DOHH2 (cell line): ENCODE measurements around the gene NCKAP5.
"Not testable (repeated sequence)": the region's sequence is repeated elsewhere in the genome, so short reads cannot be mapped to it uniquely, and the experiment has no call there.

Experiments
- H3F3A ChIP-seq: fragments of 200-600 bp; sonication (generic), shearing (Covaris generic); 2 replicates; pipeline ENCODE4 v1.6.0; 2016; ENCODE audit warnings: antibody characterized with exemption, mild to moderate bottlenecking; ENCODE audit not compliant: control insufficient read depth, insufficient read depth
- H3K27ac ChIP-seq: fragments of 200-600 bp; sonication (generic); 2 replicates; pipeline ENCODE4 v1.5.1; 2014; ENCODE audit warnings: low read depth, mild to moderate bottlenecking, low read length, moderate library complexity
- H3K27me3 ChIP-seq: fragments of 200-600 bp; sonication (generic); 2 replicates; pipeline ENCODE4 v1.6.1; 2014; ENCODE audit warnings: mild to moderate bottlenecking, low read length, mixed read lengths; ENCODE audit not compliant: control insufficient read depth
- H3K36me3 ChIP-seq: fragments of 200-600 bp; sonication (generic); 2 replicates; pipeline ENCODE4 v1.6.1; 2014; ENCODE audit warnings: mild to moderate bottlenecking, low read length, moderate library complexity, mixed read lengths; ENCODE audit not compliant: control insufficient read depth
- H3K4me1 ChIP-seq: fragments of 200-600 bp; sonication (generic); 2 replicates; pipeline ENCODE4 v1.6.1; 2014; ENCODE audit warnings: mild to moderate bottlenecking, low read length, mixed read lengths; ENCODE audit not compliant: control insufficient read depth
- H3K4me2 ChIP-seq: fragments of 200-600 bp; sonication (generic); 2 replicates; pipeline ENCODE4 v1.6.0; 2014; ENCODE audit warnings: mild to moderate bottlenecking, low read length, moderate library complexity
- H3K4me3 ChIP-seq: fragments of 200-600 bp; sonication (generic); 2 replicates; pipeline ENCODE4 v1.5.1; 2014; ENCODE audit warnings: mild to moderate bottlenecking, low read length, mixed read lengths
- H3K79me2 ChIP-seq: fragments of 200-600 bp; sonication (generic); 2 replicates; pipeline ENCODE4 v1.6.1; 2014; ENCODE audit warnings: mild to moderate bottlenecking, low read length, mixed read lengths; ENCODE audit not compliant: control insufficient read depth
- H3K9me2 ChIP-seq: fragments of 200-600 bp; sonication (generic); replicated peaks from 2 replicates; pipeline ENCODE4 v1.6.1; 2014; ENCODE audit warnings: mild to moderate bottlenecking, low read length, mixed read lengths; ENCODE audit not compliant: control insufficient read depth
- H3K9me3 ChIP-seq: fragments of 200-600 bp; sonication (generic); 2 replicates; pipeline ENCODE4 v1.6.1; 2014; ENCODE audit warnings: antibody characterized with exemption, low read length, mixed read lengths; ENCODE audit not compliant: control insufficient read depth, insufficient read depth
- H4K20me1 ChIP-seq: fragments of 200-600 bp; sonication (generic); 2 replicates; pipeline ENCODE4 v1.6.0; 2014; ENCODE audit warnings: low read depth, mild to moderate bottlenecking, antibody characterized with exemption, low read length, moderate library complexity; ENCODE audit not compliant: control insufficient read depth, insufficient read depth
- EZH2phosphoT487 ChIP-seq: fragments of 200-600 bp; sonication (generic); IDR thresholded peaks from 2 replicates; pipeline ENCODE4 v1.6.1; 2017; ENCODE audit warnings: borderline replicate concordance, mild to moderate bottlenecking, antibody characterized with exemption, low read length, moderate library complexity, mixed read lengths
- TF ChIP-seq, protein P1 (sequence below): fragments of 200-600 bp; sonication (generic); IDR thresholded peaks from one replicate; pipeline ENCODE4 v1.5.1; 2014; ENCODE audit warnings: antibody characterized with exemption, mild to moderate bottlenecking, low read depth, low read length; ENCODE audit not compliant: poor library complexity, severe bottlenecking

The NCKAP5 gene

DNA sequence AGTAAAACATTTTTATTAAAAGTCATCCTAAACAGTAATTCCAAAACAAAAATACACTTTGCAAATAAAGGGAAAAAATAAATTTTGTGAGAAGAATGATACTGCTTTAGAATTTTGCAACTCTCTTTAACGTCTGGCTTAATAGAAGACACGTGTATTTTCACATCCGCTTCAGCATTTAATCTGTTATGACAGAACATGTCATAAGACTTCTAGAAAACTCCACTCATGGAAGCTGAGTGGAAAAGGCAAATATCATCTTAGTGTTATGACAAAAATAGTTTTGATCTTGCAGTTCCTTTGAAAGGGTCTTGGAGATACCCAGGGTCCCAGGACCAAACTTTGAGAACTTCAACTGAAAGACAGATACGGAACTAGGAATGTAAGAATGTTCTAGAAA lies 350.1 kb downstream of the NCKAP5 start:
- Histone ChIP-seq H3K36me3 (no peaks in the 10 kb centered on the region), H3K27ac (no peak overlapping the region), H3K9me2 (no peaks in the 10 kb centered on the region), H3K79me2 (no peaks in the 10 kb centered on the region), H3K4me1 (no peaks in the 10 kb centered on the region), H3F3A (no peaks in the 10 kb centered on the region), H3K4me2 (no peak overlapping the region), H3K9me3 (no peaks in the 10 kb centered on the region), H4K20me1 (no peaks in the 10 kb centered on the region), H3K4me3 (no peak overlapping the region), H3K27me3 (no peaks in the 10 kb centered on the region)
- no peak for TF ChIP-seq EZH2phosphoT487
- TF ChIP-seq, protein P1, sequence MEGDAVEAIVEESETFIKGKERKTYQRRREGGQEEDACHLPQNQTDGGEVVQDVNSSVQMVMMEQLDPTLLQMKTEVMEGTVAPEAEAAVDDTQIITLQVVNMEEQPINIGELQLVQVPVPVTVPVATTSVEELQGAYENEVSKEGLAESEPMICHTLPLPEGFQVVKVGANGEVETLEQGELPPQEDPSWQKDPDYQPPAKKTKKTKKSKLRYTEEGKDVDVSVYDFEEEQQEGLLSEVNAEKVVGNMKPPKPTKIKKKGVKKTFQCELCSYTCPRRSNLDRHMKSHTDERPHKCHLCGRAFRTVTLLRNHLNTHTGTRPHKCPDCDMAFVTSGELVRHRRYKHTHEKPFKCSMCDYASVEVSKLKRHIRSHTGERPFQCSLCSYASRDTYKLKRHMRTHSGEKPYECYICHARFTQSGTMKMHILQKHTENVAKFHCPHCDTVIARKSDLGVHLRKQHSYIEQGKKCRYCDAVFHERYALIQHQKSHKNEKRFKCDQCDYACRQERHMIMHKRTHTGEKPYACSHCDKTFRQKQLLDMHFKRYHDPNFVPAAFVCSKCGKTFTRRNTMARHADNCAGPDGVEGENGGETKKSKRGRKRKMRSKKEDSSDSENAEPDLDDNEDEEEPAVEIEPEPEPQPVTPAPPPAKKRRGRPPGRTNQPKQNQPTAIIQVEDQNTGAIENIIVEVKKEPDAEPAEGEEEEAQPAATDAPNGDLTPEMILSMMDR = no peak

DNA sequence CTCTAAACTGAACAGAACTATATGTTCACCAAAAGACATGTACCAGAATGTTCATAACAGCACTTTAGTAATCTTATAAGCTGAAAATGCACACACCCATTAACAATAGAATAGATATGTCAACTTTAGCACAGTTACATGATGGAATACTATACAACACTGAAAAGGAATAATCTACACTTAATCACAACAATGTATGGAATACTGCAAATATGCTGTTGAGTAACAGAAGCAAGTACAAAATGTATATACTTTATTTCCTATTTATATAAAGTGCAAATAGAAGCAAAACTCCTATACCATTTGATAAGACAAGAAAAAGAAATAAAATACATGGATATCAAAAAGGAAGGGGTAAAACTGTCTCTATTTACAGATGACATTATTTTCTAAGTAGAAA lies 352.8 kb downstream of the NCKAP5 start:
- no peaks in the 10 kb centered on the region for H3K9me3 ChIP-seq
- H3K4me2 ChIP-seq = no peak overlapping the region
- TF ChIP-seq, protein P1 = no peak
- no peak for TF ChIP-seq EZH2phosphoT487
- H3K27me3 ChIP-seq = no peaks in the 10 kb centered on the region
- no peaks in the 10 kb centered on the region for H3K9me2 ChIP-seq
- no peaks in the 10 kb centered on the region for H4K20me1 ChIP-seq
- H3K4me1 ChIP-seq = no peaks in the 10 kb centered on the region
- H3K27ac ChIP-seq = no peak overlapping the region
- H3F3A ChIP-seq = no peaks in the 10 kb centered on the region
- H3K36me3 ChIP-seq = no peaks in the 10 kb centered on the region
- H3K79me2 ChIP-seq = no peaks in the 10 kb centered on the region
- no peak overlapping the region for H3K4me3 ChIP-seq

DNA sequence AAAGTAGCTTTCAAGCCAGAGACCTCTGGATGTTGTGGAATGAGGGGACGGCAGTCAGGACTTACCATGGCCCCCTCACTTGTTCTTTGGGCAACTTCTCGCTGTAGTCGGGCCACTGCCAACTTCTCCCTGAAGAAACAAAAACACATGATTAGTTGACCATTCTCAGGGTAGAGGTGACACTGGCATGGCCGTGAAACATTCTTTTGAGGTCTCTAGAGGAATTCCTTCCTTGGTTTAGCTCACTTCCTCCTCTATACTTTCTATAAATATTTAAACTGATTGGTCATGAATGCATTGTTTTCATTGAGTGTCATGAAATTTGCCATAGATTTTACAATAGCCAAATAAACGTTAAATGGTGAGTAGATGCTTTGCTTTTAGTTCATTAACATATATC lies 354.6 kb downstream of the NCKAP5 start:
- H3K4me2 ChIP-seq = no peak overlapping the region
- no peaks in the 10 kb centered on the region for H3K9me2 ChIP-seq
- H3K4me3 ChIP-seq = no peak overlapping the region
- no peaks in the 10 kb centered on the region for H4K20me1 ChIP-seq
- H3K9me3 ChIP-seq = no peaks in the 10 kb centered on the region
- H3K27me3 ChIP-seq = no peaks in the 10 kb centered on the region
- no peaks in the 10 kb centered on the region for H3F3A ChIP-seq
- no peak overlapping the region for H3K27ac ChIP-seq
- no peaks in the 10 kb centered on the region for H3K4me1 ChIP-seq
- TF ChIP-seq, protein P1 = no peak
- TF ChIP-seq EZH2phosphoT487 = no peak
- H3K36me3 ChIP-seq = no peaks in the 10 kb centered on the region
- H3K79me2 ChIP-seq = no peaks in the 10 kb centered on the region

DNA sequence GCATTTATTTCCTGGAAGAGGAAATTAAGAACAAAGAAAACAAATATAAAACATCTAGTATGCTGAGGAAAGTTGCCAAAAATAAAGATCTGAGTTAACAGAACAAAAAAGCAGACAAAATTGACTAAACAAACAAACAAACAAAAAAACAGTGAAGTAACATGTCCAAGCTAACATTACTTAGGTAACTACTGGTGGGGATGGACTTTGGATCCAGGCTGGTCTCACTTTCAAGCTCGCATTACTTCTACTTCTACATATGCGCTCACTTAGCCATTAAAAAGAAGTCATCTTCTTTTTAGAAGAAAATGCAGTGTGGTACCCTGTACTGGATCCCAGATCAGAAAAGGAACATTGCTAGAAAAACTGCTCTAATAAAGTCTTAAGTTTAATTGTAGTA lies 358.9 kb downstream of the NCKAP5 start:
- no peaks in the 10 kb centered on the region for H3K27me3 ChIP-seq
- H4K20me1 ChIP-seq = no peaks in the 10 kb centered on the region
- no peaks in the 10 kb centered on the region for H3K4me1 ChIP-seq
- H3K9me3 ChIP-seq = no peaks in the 10 kb centered on the region
- H3F3A ChIP-seq = no peaks in the 10 kb centered on the region
- no peak overlapping the region for H3K4me2 ChIP-seq
- no peak overlapping the region for H3K27ac ChIP-seq
- H3K4me3 ChIP-seq = no peak overlapping the region
- H3K79me2 ChIP-seq = no peaks in the 10 kb centered on the region
- H3K9me2 ChIP-seq = no peaks in the 10 kb centered on the region
- H3K36me3 ChIP-seq = no peaks in the 10 kb centered on the region
- TF ChIP-seq EZH2phosphoT487 = no peak

DNA sequence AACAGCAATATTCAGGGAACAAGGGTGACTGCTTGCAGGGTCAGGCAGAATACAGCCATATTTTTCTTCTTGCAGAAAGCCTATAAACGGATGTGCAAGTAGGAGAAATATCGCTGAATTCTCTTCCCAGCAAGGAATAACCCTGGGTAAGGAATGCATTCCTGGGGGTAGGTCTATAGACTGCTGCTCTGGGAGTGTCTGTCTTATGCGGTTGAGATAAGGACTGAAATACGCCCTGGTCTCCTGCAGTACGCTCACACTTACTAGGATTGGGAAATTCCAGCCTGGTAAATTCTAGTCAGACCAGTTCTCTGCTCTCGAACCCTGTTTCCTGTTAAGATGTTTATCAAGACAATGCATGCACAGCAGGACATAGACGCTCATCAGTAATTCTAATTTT lies 361.6 kb downstream of the NCKAP5 start:
- H3K36me3 ChIP-seq, H3K9me2 ChIP-seq, H3F3A ChIP-seq, H3K79me2 ChIP-seq, H3K4me1 ChIP-seq, H3K4me3 ChIP-seq, H3K4me2 ChIP-seq, H3K27ac ChIP-seq, H3K27me3 ChIP-seq, H3K9me3 ChIP-seq, H4K20me1 ChIP-seq: not testable (repeated sequence)
